Left ventricle myocardium superior (tissue), 1 donor: Measurements from ENCODE around the gene KCNS3. TPM values are rescaled to one million over a fixed set of nuclear protein-coding genes. Genes with fewer than 3 reads are reported as not detected.

Source experiments
- ATAC-seq: fragments of 200-7000 bp; cut with Tn5 transposase; one replicate; pipeline ENCODE4 v1.9.1; 2020; ENCODE audit warnings: mild to moderate bottlenecking, moderate library complexity
- DNase-seq: peaks from one replicate; pipeline ENCODE4 v3.0.0-alpha.2; 2020
- intact Hi-C: fragments of 100-400 bp; cut with micrococcal nuclease; formaldehyde crosslinking; loops from one replicate; pipeline ENCODE4 v1.11.0; 2022
- long read RNA-seq: library from polyadenylated mRNA; unstranded; transcript quantifications from one replicate; pipeline ENCODE4 v2.0.0, GENCODE V29; 2021
- total RNA-seq: library from RNA; stranded (reverse); fragmentation: NEBNext Ultra II Directional; extraction: Animal tissue kit (Norgen Biotek cat#: 25700); gene quantifications from one replicate; pipeline ENCODE4 v1.2.1, GENCODE V29; 2021
- donor health status: DM: no; HTN: yes; CAD: no; lungs with severe emphysema.

KCNS3 gene
- total RNA-seq = 4.9 TPM
- long read RNA-seq, transcript KCNS3-201 (3 exons, 2,333 nt) = major isoform, 5 of 6 reads
- long read RNA-seq, partial matches to known transcripts = 1 of 6 reads
- long read RNA-seq, other reads (novel, unspliced or antisense) = 0 of 6 reads

- ATAC-seq (peak; percentile 97), DNase-seq (peak; percentile 79)
- intact Hi-C loops = no loop called here
These were observed at the start of gene KCNS3 for GRCh38 chr2:17878281-17879136. Gene KCNS3 (plus strand): TSS chr2:17878667. CDS start chr2:17931009, 52,342 bp downstream.

GRCh38 chr2:17830053-17831034, 48.1 kb upstream of the KCNS3 start:
- DNase-seq = peak; percentile 86
- ATAC-seq = peak; percentile 97
- intact Hi-C loops = loop anchor here (10.0 kb wide), 1 partner anchor 116 kb away; no protein-coding TSS in a partner anchor

GRCh38 chr2:17835516-17835915, 43.0 kb upstream of the KCNS3 start:
- intact Hi-C loops = loop anchor here (10.0 kb wide), 1 partner anchor 121 kb away; no protein-coding TSS in a partner anchor
- DNase-seq (no peak), ATAC-seq (no peak)

GRCh38 chr2:17839959-17840358, 38.5 kb upstream of the KCNS3 start:
- DNase-seq = no peak
- intact Hi-C loops = loop anchor here (10.0 kb wide), 1 partner anchor 125 kb away; no protein-coding TSS in a partner anchor
- ATAC-seq = peak; percentile 97

GRCh38 chr2:17843457-17843856, 35.0 kb upstream of the KCNS3 start:
- DNase-seq (no peak), ATAC-seq (no peak)
- intact Hi-C loops = no loop called here

- intact Hi-C loops = no loop called here
- DNase-seq (no peak), ATAC-seq (no peak)
These were observed 32.7 kb upstream of the KCNS3 start for GRCh38 chr2:17845806-17846205.

- no peak for ATAC-seq
- intact Hi-C loops = no loop called here
- no peak for DNase-seq
These were observed 31.8 kb upstream of the KCNS3 start for GRCh38 chr2:17846676-17847075.

- ATAC-seq = no peak
- intact Hi-C loops = no loop called here
- no peak for DNase-seq
These were observed 31.2 kb upstream of the KCNS3 start for GRCh38 chr2:17847236-17847635.

- ATAC-seq (no peak), DNase-seq (no peak)
- intact Hi-C loops = no loop called here
These were observed 29.2 kb upstream of the KCNS3 start for GRCh38 chr2:17849275-17849674.

- no peak for DNase-seq
- intact Hi-C loops = loop anchor here (5.0 kb wide), 1 partner anchor 527 kb away; no protein-coding TSS in a partner anchor
- ATAC-seq = no peak
These were observed 28.3 kb upstream of the KCNS3 start for GRCh38 chr2:17850151-17850550.

GRCh38 chr2:17851731-17852585, 26.5 kb upstream of the KCNS3 start:
- DNase-seq (peak; percentile 47), ATAC-seq (peak; percentile 80)
- intact Hi-C loops = loop anchor here (5.0 kb wide), 1 partner anchor 525 kb away; no protein-coding TSS in a partner anchor

GRCh38 chr2:17853799-17854198, 24.7 kb upstream of the KCNS3 start:
- ATAC-seq = no peak
- intact Hi-C loops = loop anchor here (5.0 kb wide), 1 partner anchor 524 kb away; no protein-coding TSS in a partner anchor
- no peak for DNase-seq

GRCh38 chr2:17857021-17857420, 21.4 kb upstream of the KCNS3 start:
- DNase-seq (no peak), ATAC-seq (no peak)
- intact Hi-C loops = no loop called here

- ATAC-seq = no peak
- no peak for DNase-seq
- intact Hi-C loops = no loop called here
These were observed 20.4 kb upstream of the KCNS3 start for GRCh38 chr2:17858064-17858463.

- ATAC-seq = no peak
These were observed 14.9 kb upstream of the KCNS3 start for GRCh38 chr2:17863539-17863938.

GRCh38 chr2:17864676-17865075, 13.8 kb upstream of the KCNS3 start:
- intact Hi-C loops = no loop called here
- ATAC-seq = no peak
- no peak for DNase-seq

More at GRCh38 chr2:17863539-17863938, 14.9 kb upstream of the KCNS3 start:
- DNase-seq = no peak
- intact Hi-C loops = no loop called here

GRCh38 chr2:17867133-17867532, 11.3 kb upstream of the KCNS3 start:
- ATAC-seq = no peak
- intact Hi-C loops = no loop called here
- no peak for DNase-seq

- intact Hi-C loops = no loop called here
- DNase-seq = no peak
- no peak for ATAC-seq
These were observed 9.3 kb upstream of the KCNS3 start for GRCh38 chr2:17869128-17869527.
